ENCODE results near the gene NACC2.

DNA sequence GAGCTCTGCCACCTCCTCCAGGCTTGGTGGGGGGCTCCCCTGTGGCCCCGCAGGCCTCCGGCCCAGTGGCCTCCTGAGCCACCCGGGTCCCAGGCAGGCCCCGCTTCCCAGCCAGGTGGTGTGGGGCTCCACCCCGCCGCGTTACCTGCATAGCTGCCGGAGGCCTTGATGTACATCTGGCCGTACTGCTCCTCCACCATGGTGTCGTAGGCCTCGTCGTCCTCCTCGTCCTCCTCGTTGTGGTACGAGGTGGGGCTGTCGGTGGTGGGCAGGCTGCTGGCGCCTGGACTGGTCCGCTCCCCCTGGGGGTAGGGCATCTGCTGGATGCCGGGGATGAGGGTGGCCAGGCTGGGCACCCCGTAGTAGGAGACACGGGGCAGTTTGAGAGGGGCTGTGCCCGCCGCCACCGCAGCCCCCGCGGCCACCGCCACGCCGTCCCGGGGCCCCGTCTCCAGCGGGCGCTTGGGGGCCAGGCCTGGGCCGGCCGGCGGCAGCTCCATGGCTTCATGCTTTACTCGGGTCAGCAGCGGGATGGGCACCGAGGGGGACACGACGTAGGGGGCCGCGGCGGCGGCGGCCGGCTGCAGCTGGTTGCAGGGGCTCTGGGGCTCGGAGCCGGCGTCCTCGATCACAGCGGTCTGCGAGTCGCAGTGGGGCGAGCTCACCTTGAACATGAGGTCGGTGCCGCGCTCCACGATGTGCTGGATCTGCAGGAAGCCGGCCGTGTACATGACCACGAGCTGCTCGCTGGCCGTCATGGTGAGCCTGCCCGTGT is 45.4 kb downstream of the NACC2 start:
- TF ChIP-seq, protein P1, sequence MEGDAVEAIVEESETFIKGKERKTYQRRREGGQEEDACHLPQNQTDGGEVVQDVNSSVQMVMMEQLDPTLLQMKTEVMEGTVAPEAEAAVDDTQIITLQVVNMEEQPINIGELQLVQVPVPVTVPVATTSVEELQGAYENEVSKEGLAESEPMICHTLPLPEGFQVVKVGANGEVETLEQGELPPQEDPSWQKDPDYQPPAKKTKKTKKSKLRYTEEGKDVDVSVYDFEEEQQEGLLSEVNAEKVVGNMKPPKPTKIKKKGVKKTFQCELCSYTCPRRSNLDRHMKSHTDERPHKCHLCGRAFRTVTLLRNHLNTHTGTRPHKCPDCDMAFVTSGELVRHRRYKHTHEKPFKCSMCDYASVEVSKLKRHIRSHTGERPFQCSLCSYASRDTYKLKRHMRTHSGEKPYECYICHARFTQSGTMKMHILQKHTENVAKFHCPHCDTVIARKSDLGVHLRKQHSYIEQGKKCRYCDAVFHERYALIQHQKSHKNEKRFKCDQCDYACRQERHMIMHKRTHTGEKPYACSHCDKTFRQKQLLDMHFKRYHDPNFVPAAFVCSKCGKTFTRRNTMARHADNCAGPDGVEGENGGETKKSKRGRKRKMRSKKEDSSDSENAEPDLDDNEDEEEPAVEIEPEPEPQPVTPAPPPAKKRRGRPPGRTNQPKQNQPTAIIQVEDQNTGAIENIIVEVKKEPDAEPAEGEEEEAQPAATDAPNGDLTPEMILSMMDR (IDR thresholded peaks at IDR 0.05) = no peak
- TF ChIP-seq EZH2 (IDR thresholded peaks at IDR 0.05) = no peak

Data from neural progenitor cell (in vitro differentiated cells).